GM12878 (cell line): Measurements from ENCODE around the gene PHF23. TPM values are rescaled to one million over a fixed set of nuclear protein-coding genes. Genes with fewer than 3 reads are reported as not detected.

Source experiments
- ATAC-seq: fragments of 200-7000 bp; cut with Tn5 transposase; 3 replicates; pipeline ENCODE4 v1.9.1; 2020; ENCODE audit warnings: mild to moderate bottlenecking, moderate library complexity
- BruUV-seq: library from RNA; stranded (reverse); fragments of 400-500 nt; replicated peaks from 2 replicates; lab custom pipeline; 2021; lab: Mats Ljungman, UMichigan
- CTCF ChIA-PET: fragments of 300-600 bp; sonication (Branson Sonifier 250); formaldehyde crosslinking; extraction: SDS; loops from one replicate; lab custom pipeline; 2021; ENCODE audit warnings: inconsistent platforms; lab: Yijun Ruan, JAX
- POLR2A ChIA-PET: fragments of 350-600 bp; formaldehyde crosslinking; extraction: SDS; loops from one replicate; lab custom pipeline; 2021; ENCODE audit warnings: inconsistent platforms; lab: Charles Lee
- RAD21 ChIA-PET: fragments of 300-600 bp; sonication (Branson Sonifier 250); formaldehyde crosslinking; loops from one replicate; lab custom pipeline; 2023; ENCODE audit warnings: antibody characterized with exemption; ENCODE audit not compliant: unreplicated experiment; lab: Charles Lee
- SMC1A ChIA-PET: fragments of 300-600 bp; sonication (Branson Sonifier 250); formaldehyde crosslinking; loops from one replicate; lab custom pipeline; 2023; ENCODE audit not compliant: unreplicated experiment, uncharacterized antibody; lab: Charles Lee
- DNase-seq: peaks from one replicate; pipeline ENCODE4 v3.0.0-alpha.2; 2011; ENCODE audit warnings: low read depth, low spot score
- FAIRE-seq: peaks from 3 replicates; lab custom pipeline; 2011; peaks lifted over from hg19 to GRCh38; lab: Jason Lieb, UNC
- H2AFZ ChIP-seq: 2 replicates; pipeline ENCODE4 v1.6.0; 2011; ENCODE audit warnings: low read depth, low read length, control low read depth; ENCODE audit not compliant: control insufficient read depth
- H3K27ac ChIP-seq: 2 replicates; pipeline ENCODE4 v1.5.1; 2011; ENCODE audit warnings: control low read depth; ENCODE audit not compliant: control insufficient read depth, insufficient read depth
- H3K27me3 ChIP-seq, 2 experiments: replicated peaks in 1 of 2; 2 replicates each; pipeline versions ENCODE4 v1.6.0 to v1.6.1; 2011; ENCODE audit warnings: low read length in 1 of 2; ENCODE audit not compliant: control insufficient read depth in 2 of 2, insufficient read depth in 2 of 2
- H3K36me3 ChIP-seq, 2 experiments: 2 replicates each; pipeline ENCODE4 v1.5.1; 2011; ENCODE audit warnings: low read length in 1 of 2; ENCODE audit not compliant: control insufficient read depth in 2 of 2, insufficient read depth in 2 of 2
- H3K4me1 ChIP-seq: 2 replicates; pipeline ENCODE4 v1.6.1; 2011; ENCODE audit warnings: mild to moderate bottlenecking, low read length, moderate library complexity, mixed read lengths; ENCODE audit not compliant: control insufficient read depth, insufficient read depth
- H3K4me2 ChIP-seq: 2 replicates; pipeline ENCODE4 v1.6.0; 2011; ENCODE audit warnings: control low read depth; ENCODE audit not compliant: control insufficient read depth, insufficient read depth
- H3K4me3 ChIP-seq: fragments of 200-600 bp; sonication (generic); 2 replicates; pipeline ENCODE4 v1.5.1; 2016
- H3K79me2 ChIP-seq: 2 replicates; pipeline ENCODE4 v1.6.0; 2011; ENCODE audit warnings: low read length; ENCODE audit not compliant: control insufficient read depth, insufficient read depth
- H3K9ac ChIP-seq: 2 replicates; pipeline ENCODE4 v1.8.0; 2011; ENCODE audit warnings: low read length, control low read depth, mixed read lengths; ENCODE audit not compliant: control insufficient read depth, insufficient read depth
- H3K9me3 ChIP-seq: replicated peaks from 3 replicates; pipeline ENCODE4 v1.5.1; 2011; ENCODE audit warnings: mild to moderate bottlenecking, low read length; ENCODE audit not compliant: control insufficient read depth, insufficient read depth
- H4K20me1 ChIP-seq: 2 replicates; pipeline ENCODE4 v1.6.0; 2011; ENCODE audit not compliant: control insufficient read depth, insufficient read depth
- CHD1 ChIP-seq: IDR thresholded peaks from 2 replicates; pipeline ENCODE4 v1.6.1; 2012; ENCODE audit warnings: low read depth, low read length, improper control_type of control experiment
- EED ChIP-seq: sonication (generic); IDR thresholded peaks from 2 replicates; pipeline ENCODE4 v1.6.1; 2016; ENCODE audit warnings: antibody characterized with exemption, low read depth
- EP300 ChIP-seq, 2 experiments: fragments of 150-350 bp in 1 of 2; IDR thresholded peaks; 2 replicates each; pipeline ENCODE4 v1.6.1; 2011 to 2012; ENCODE audit warnings: low read depth in 2 of 2, low read length in 2 of 2, borderline replicate concordance in 1 of 2, improper control_type of control experiment in 1 of 2, inconsistent platforms in 1 of 2; ENCODE audit not compliant: control insufficient read depth in 1 of 2
- GATAD2B ChIP-seq: fragments of 450-650 bp; conservative IDR thresholded peaks from 2 replicates; pipeline ENCODE4 v1.6.1; 2017; ENCODE audit warnings: low read depth, mild to moderate bottlenecking, moderate library complexity
- MEF2A ChIP-seq: IDR thresholded peaks from 2 replicates; pipeline ENCODE4 v1.6.1; 2011; ENCODE audit warnings: low read depth, mild to moderate bottlenecking, low read length, moderate library complexity; ENCODE audit not compliant: insufficient read depth
- MTA2 ChIP-seq: fragments of 450-650 bp; IDR thresholded peaks from 2 replicates; pipeline ENCODE4 v1.6.1; 2016; ENCODE audit warnings: low read depth, mild to moderate bottlenecking, moderate library complexity
- NFIC ChIP-seq: IDR thresholded peaks from 2 replicates; pipeline ENCODE4 v1.6.1; 2012; ENCODE audit warnings: low read depth, mild to moderate bottlenecking, inconsistent platforms, low read length, moderate library complexity
- PKNOX1 ChIP-seq: fragments of 450-650 bp; IDR thresholded peaks from 2 replicates; pipeline ENCODE4 v1.6.1; 2016; ENCODE audit warnings: mild to moderate bottlenecking
- SIX5 ChIP-seq: IDR thresholded peaks from 2 replicates; pipeline ENCODE4 v1.6.1; 2011; ENCODE audit warnings: mild to moderate bottlenecking, low read depth, low read length, moderate library complexity; ENCODE audit not compliant: severe bottlenecking
- SUPT20H ChIP-seq: IDR thresholded peaks from 2 replicates; pipeline ENCODE4 v1.6.1; 2011; ENCODE audit warnings: low read depth, mild to moderate bottlenecking, low read length, moderate library complexity, borderline replicate concordance; ENCODE audit not compliant: control insufficient read depth
- USF2 ChIP-seq: IDR thresholded peaks from 2 replicates; pipeline ENCODE4 v1.6.1; 2011; ENCODE audit warnings: low read depth, low read length, improper control_type of control experiment, borderline replicate concordance
- ZSCAN29 ChIP-seq: fragments of 450-650 bp; IDR thresholded peaks from 2 replicates; pipeline ENCODE4 v1.6.1; 2017; ENCODE audit warnings: mild to moderate bottlenecking, moderate library complexity
- WGBS: methylation state at CpG from one replicate; pipeline ENCODE4 v1.1.6; 2016; ENCODE audit warnings: low lambda C conversion rate; ENCODE audit not compliant: insufficient replicate concordance, insufficient coverage; ENCODE audit errors: missing lambda C conversion rate; 5-methylcytosine and 5-hydroxymethylcytosine counted together
- in situ Hi-C: fragments of 300-500 bp; cut with MboI; formaldehyde crosslinking; loops from 9 replicates; pipeline ENCODE4 v1.14.3; 2018; ENCODE audit warnings: mixed read lengths
- intact Hi-C: fragments of 100-400 bp; cut with micrococcal nuclease; formaldehyde crosslinking; loops from one replicate; pipeline ENCODE4 v1.14.2; 2022; ENCODE audit not compliant: unreplicated experiment
- polyA plus RNA-seq, 11 experiments: library from polyadenylated mRNA; depleted of rRNA in 4 of 11; unstranded in 6 of 11; stranded (reverse) in 5 of 11; fragments of >200 nt; fragmentation: Nextera tagmentation in 4 of 11; fragmentation: Illumina TruSeq in 1 of 11; extraction: Ambion mirVana in 4 of 11; extraction: Trizol in 1 of 11; gene quantifications; 1 replicate in 1 of 11; 2 replicates in 10 of 11; pipeline versions ENCODE4 v1.2.1 to v1.2.3, GENCODE V29; 2011 to 2016; ENCODE audit warnings: inconsistent platforms in 2 of 11, missing spikeins in 2 of 11, low read depth in 1 of 11
- total RNA-seq, 4 experiments: library from RNA; depleted of rRNA in 3 of 4; stranded (reverse); fragments of >200 nt in 3 of 4; fragmentation: Illumina TruSeq in 1 of 4; extraction: Trizol in 1 of 4; gene quantifications; 2 replicates each; pipeline versions ENCODE4 v1.2.1 to v1.2.3, GENCODE V29; 2013 to 2021
- TF ChIP-seq, protein P1 (sequence below): IDR thresholded peaks from 2 replicates; pipeline ENCODE4 v1.6.1; 2012; ENCODE audit warnings: improper control_type of control experiment, low read depth, low read length; ENCODE audit not compliant: insufficient replicate concordance

Gene PHF23
- total and polyA plus RNA-seq, 10 of the 15 experiments (the other 5 are each of a cell fraction or from before 2014, with no cell fraction given): 8.2 to 84.8 (median 32.6) TPM

GRCh38 chr17:7237266-7237760 is 1.9 kb downstream of the PHF23 start:
- H3K9ac ChIP-seq: peak overlapping the region; percentile 70; the same call in 1 of the 2 replicates
- peak overlapping the region; percentile 74; the same call in 1 of the 2 replicates for H3K27ac ChIP-seq
- WGBS: 34% methylated on average over 6 of the region's 6 CpGs
- RAD21 ChIA-PET: interaction anchor here (1.2 to 6.3 kb wide), 4 partner anchors 12 to 114 kb away, joined by 3 to 51 read pairs (median 6); partner anchors contain the start of genes ACADVL, CTDNEP1, DLG4 and ELP5
- H2AFZ ChIP-seq: no peak overlapping the region
- peak overlapping the region; percentile 49 for H3K4me2 ChIP-seq
- peaks cover 6 to 14% of the 10 kb centered on the region in 2 experiments for H3K36me3 ChIP-seq
- no TSS peak for BruUV-seq
- FAIRE-seq (no peak), ATAC-seq (no peak), DNase-seq (no peak)
- H3K9me3 ChIP-seq: no peaks in the 10 kb centered on the region
- peaks cover 66% of the 10 kb centered on the region for H3K79me2 ChIP-seq
- intact Hi-C loops: no loop called here
- POLR2A ChIA-PET: interaction anchor here (0.8 to 7.3 kb wide), 5 partner anchors 13 to 199 kb away, joined by 3 to 99 read pairs (median 3); partner anchors contain the start of genes ACADVL, CTDNEP1, DLG4 and ELP5
- H3K27me3 ChIP-seq: no peaks in the 10 kb centered on the region
- peak overlapping the region; percentile 70 for H3K4me3 ChIP-seq
- in situ Hi-C loops: no loop called here
- CTCF ChIA-PET: interaction anchor here (0.5 to 6.0 kb wide), 4 partner anchors 17 to 191 kb away, joined by 3 to 70 read pairs (median 7); partner anchors contain the start of genes ACADVL and DLG4
- H4K20me1 ChIP-seq: no peaks in the 10 kb centered on the region
- SMC1A ChIA-PET: interaction anchor here (1.1 to 2.0 kb wide), 2 partner anchors 16 to 18 kb away, joined by 3 to 4 read pairs; partner anchors contain the start of genes ACADVL and DLG4
- H3K4me1 ChIP-seq: peaks cover 29% of the 10 kb centered on the region
- TF ChIP-seq EP300 (IDR thresholded peaks at IDR 0.05; ENCODE audit: borderline replicate concordance in 1 of 2, control insufficient read depth in 1 of 2, low read depth in 2 of 2, low read length in 2 of 2) (no peak), SIX5 (no peak), MTA2 (no peak), SUPT20H (no peak), CHD1 (no peak), NFIC (no peak), USF2 (no peak), EED (no peak), GATAD2B (no peak), MEF2A (no peak), ZSCAN29 (no peak), PKNOX1 (no peak)
- TF ChIP-seq, protein P1, sequence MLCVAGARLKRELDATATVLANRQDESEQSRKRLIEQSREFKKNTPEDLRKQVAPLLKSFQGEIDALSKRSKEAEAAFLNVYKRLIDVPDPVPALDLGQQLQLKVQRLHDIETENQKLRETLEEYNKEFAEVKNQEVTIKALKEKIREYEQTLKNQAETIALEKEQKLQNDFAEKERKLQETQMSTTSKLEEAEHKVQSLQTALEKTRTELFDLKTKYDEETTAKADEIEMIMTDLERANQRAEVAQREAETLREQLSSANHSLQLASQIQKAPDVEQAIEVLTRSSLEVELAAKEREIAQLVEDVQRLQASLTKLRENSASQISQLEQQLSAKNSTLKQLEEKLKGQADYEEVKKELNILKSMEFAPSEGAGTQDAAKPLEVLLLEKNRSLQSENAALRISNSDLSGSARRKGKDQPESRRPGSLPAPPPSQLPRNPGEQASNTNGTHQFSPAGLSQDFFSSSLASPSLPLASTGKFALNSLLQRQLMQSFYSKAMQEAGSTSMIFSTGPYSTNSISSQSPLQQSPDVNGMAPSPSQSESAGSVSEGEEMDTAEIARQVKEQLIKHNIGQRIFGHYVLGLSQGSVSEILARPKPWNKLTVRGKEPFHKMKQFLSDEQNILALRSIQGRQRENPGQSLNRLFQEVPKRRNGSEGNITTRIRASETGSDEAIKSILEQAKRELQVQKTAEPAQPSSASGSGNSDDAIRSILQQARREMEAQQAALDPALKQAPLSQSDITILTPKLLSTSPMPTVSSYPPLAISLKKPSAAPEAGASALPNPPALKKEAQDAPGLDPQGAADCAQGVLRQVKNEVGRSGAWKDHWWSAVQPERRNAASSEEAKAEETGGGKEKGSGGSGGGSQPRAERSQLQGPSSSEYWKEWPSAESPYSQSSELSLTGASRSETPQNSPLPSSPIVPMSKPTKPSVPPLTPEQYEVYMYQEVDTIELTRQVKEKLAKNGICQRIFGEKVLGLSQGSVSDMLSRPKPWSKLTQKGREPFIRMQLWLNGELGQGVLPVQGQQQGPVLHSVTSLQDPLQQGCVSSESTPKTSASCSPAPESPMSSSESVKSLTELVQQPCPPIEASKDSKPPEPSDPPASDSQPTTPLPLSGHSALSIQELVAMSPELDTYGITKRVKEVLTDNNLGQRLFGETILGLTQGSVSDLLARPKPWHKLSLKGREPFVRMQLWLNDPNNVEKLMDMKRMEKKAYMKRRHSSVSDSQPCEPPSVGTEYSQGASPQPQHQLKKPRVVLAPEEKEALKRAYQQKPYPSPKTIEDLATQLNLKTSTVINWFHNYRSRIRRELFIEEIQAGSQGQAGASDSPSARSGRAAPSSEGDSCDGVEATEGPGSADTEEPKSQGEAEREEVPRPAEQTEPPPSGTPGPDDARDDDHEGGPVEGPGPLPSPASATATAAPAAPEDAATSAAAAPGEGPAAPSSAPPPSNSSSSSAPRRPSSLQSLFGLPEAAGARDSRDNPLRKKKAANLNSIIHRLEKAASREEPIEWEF: no peak
